NT2/D1 (cell line): ENCODE data around the gene GNG13.

ENCODE experiments used
- SUZ12 ChIP-seq: IDR thresholded peaks from 2 replicates; pipeline ENCODE4 v1.6.1; 2011; ENCODE audit not compliant: insufficient read length, insufficient read depth; ENCODE audit errors: extremely low read depth
- ZNF274 ChIP-seq: IDR thresholded peaks from 2 replicates; pipeline ENCODE4 v1.6.1; 2011; ENCODE audit warnings: mild to moderate bottlenecking, low read depth, low read length

GRCh38 chr16:779561-779960, 21.0 kb downstream of the GNG13 start:
- TF ChIP-seq SUZ12, result no peak
- TF ChIP-seq ZNF274, result no peak
